ENCODE results near the gene SOX18. TPM values are rescaled to one million over a fixed set of nuclear protein-coding genes. Genes with fewer than 3 reads are reported as not detected.

SOX18 gene
- total and polyA plus RNA-seq, 2 of the 13 experiments (the other 11 are each of a cell fraction or from before 2014, with no cell fraction given): 1.6 to 1.9 TPM

- peak; percentile 22; the same call in 1 of the 2 replicates for TF ChIP-seq RARA (CRISPR knock-in tag; IDR thresholded peaks at IDR 0.05)
- peak; percentile 30; the same call in 1 of the 2 replicates for TF ChIP-seq ZNF746 (CRISPR knock-in tag; IDR thresholded peaks at IDR 0.05)
- no peak for TF ChIP-seq NCOA5 (CRISPR knock-in tag; IDR thresholded peaks at IDR 0.05)
- TF ChIP-seq ZBTB25 (CRISPR knock-in tag; IDR thresholded peaks at IDR 0.05): no peak; the same call in 1 of the 2 replicates
- peak; percentile 16; the same call in 1 of the 2 replicates for TF ChIP-seq ZHX1 (CRISPR knock-in tag; IDR thresholded peaks at IDR 0.05; ENCODE audit: low read depth)
- peak; percentile 71 for TF ChIP-seq ZNF407 (CRISPR knock-in tag; IDR thresholded peaks at IDR 0.05; ENCODE audit: not compliant biosample characterization)
- no peak for TF ChIP-seq MTF1 (CRISPR knock-in tag; IDR thresholded peaks at IDR 0.05)
- peak; percentile 92 for TF ChIP-seq NFE2 (CRISPR knock-in tag; IDR thresholded peaks at IDR 0.05)
- no peak for TF ChIP-seq ZSCAN9 (CRISPR knock-in tag; IDR thresholded peaks at IDR 0.05; ENCODE audit: borderline replicate concordance)
- TF ChIP-seq PCBP1 (IDR thresholded peaks at IDR 0.05; ENCODE audit: borderline replicate concordance, low read depth, low read length): peak; percentile 55; the same call in 1 of the 2 replicates
- no peak for TF ChIP-seq ZSCAN20 (CRISPR knock-in tag; IDR thresholded peaks at IDR 0.05; ENCODE audit: borderline replicate concordance)
- TF ChIP-seq BRD4 (CRISPR knock-in tag; IDR thresholded peaks at IDR 0.05): peak; percentile 69
- TF ChIP-seq ZNF773 (CRISPR knock-in tag; IDR thresholded peaks at IDR 0.05; ENCODE audit: borderline replicate concordance): 0 out of 2 replicates have a peak, but pooled peaks have one; percentile 13
- TF ChIP-seq ZNF784 (CRISPR knock-in tag; IDR thresholded peaks at IDR 0.05; ENCODE audit: borderline replicate concordance): peak; percentile 68
- TF ChIP-seq RFX3 (CRISPR knock-in tag; IDR thresholded peaks at IDR 0.05): no peak; the same call in 1 of the 2 replicates
- no peak for TF ChIP-seq ZNF501 (CRISPR knock-in tag; IDR thresholded peaks at IDR 0.05)
Observed at GRCh38 chr20:64036346-64037198, 12.9 kb downstream of the SOX18 start (continued).

All from HepG2 (cell line).